Suprapubic skin (tissue), 3 donors: ENCODE data around the gene ASPA.

Experiments
- CTCF ChIP-seq, 2 donors: fragments of 200-600 bp in 1 of 2; fragments of 450-650 bp in 1 of 2; sonication (generic) in 1 of 2; IDR thresholded peaks; one replicate each; pipeline ENCODE4 v1.5.1; 2016 to 2019; ENCODE audit warnings: antibody characterized with exemption in 2 of 2, mild to moderate bottlenecking in 1 of 2, moderate library complexity in 1 of 2
- EP300 ChIP-seq: sonication (generic); formaldehyde crosslinking; IDR thresholded peaks from one replicate; pipeline ENCODE4 v1.6.1; 2017; ENCODE audit warnings: antibody characterized with exemption

DNA sequence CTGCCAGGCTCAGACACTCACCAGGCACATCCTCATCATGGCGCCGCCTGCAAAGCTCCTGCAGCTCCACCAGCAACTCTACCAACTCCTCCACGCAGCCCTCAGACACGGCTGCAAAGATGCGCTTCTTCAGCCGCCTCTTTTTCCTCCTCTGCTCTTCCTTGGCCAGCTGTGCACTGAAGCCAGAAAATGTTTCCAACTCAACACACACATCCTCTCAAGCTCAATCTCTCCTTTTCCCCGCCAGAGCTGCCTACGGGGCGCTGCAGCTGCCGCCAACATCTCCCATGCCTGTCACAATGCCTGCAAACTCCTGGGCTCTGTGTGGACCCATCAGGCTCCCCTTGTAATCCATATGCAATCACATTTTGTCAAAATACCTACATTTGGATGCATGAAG, 67.7 kb downstream of the ASPA start:
- no peak for TF ChIP-seq CTCF (IDR thresholded peaks at IDR 0.05)
- TF ChIP-seq EP300, result no peak
